Activated CD8-positive, alpha-beta memory T cell treated with anti-CD3 and anti-CD28 coated beads for 4 hours (primary cell): Measurements from ENCODE around the gene GSPT1.
"Not testable (repeated sequence)": the region's sequence is repeated elsewhere in the genome, so short reads cannot be mapped to it uniquely, and the experiment has no call there.

Experiments used
- DNase-seq, 2 donors: peaks; one replicate each; pipeline ENCODE4 v3.0.0-alpha.2; 2020; ENCODE audit warnings: low read depth in 2 of 2

Gene GSPT1

GRCh38 chr16:11915644-11916523 lies at the start of gene GSPT1:
Gene GSPT1, minus strand, starts transcription at chr16:11915956. Its CDS starts 236 bp downstream, at chr16:11915720.
- DNase-seq = peak; percentile 99

GRCh38 chr16:11964761-11965551 lies 49.2 kb upstream of the GSPT1 start, which contains the start of gene TNFRSF17:
Gene TNFRSF17, plus strand, starts transcription at chr16:11965210. Its CDS starts 115 bp downstream, at chr16:11965325.
- DNase-seq = no peak

- DNase-seq = no peak
Measured at GRCh38 chr16:11963706-11964105, 48.0 kb upstream of the GSPT1 start.

GRCh38 chr16:11962978-11963377 lies 47.2 kb upstream of the GSPT1 start:
- not testable (repeated sequence) for DNase-seq

- DNase-seq = not testable (repeated sequence)
Measured at GRCh38 chr16:11962457-11962856, 46.7 kb upstream of the GSPT1 start.

GRCh38 chr16:11957591-11958395 lies 42.0 kb upstream of the GSPT1 start:
- DNase-seq = no peak

- no peak for DNase-seq
Measured at GRCh38 chr16:11956558-11956957, 40.8 kb upstream of the GSPT1 start.

- no peak for DNase-seq
Measured at GRCh38 chr16:11955713-11956123, 40.0 kb upstream of the GSPT1 start.

GRCh38 chr16:11953576-11953975 lies 37.8 kb upstream of the GSPT1 start:
- not testable (repeated sequence) for DNase-seq

GRCh38 chr16:11950388-11950787 lies 34.6 kb upstream of the GSPT1 start:
- no peak for DNase-seq

- DNase-seq = no peak
Measured at GRCh38 chr16:11949527-11949926, 33.8 kb upstream of the GSPT1 start.

GRCh38 chr16:11948819-11949218 lies 33.1 kb upstream of the GSPT1 start:
- no peak for DNase-seq

GRCh38 chr16:11946433-11946832 lies 30.7 kb upstream of the GSPT1 start:
- no peak for DNase-seq

- not testable (repeated sequence) for DNase-seq
Measured at GRCh38 chr16:11941945-11942344, 26.2 kb upstream of the GSPT1 start, which contains the start of gene NPIPB2. Gene NPIPB2, minus strand, starts transcription at chr16:11942045. Its CDS starts 0 bp downstream, at chr16:11942045.

- DNase-seq = not testable (repeated sequence)
Measured at GRCh38 chr16:11927350-11927749, 11.6 kb upstream of the GSPT1 start.

GRCh38 chr16:11924046-11924445 lies 8.3 kb upstream of the GSPT1 start:
- DNase-seq = not testable (repeated sequence)

- DNase-seq = no peak
Measured at GRCh38 chr16:11916524-11917285, 949 bp upstream of the GSPT1 start.

GRCh38 chr16:11915114-11915643 lies 577 bp downstream of the GSPT1 start:
- DNase-seq = peak in 1 of 2 donors; percentile 13

GRCh38 chr16:11914210-11915113 lies 1.3 kb downstream of the GSPT1 start:
- DNase-seq = peak in 1 of 2 donors; percentile 2
